ENCODE results near the gene TMEM61.
"Not testable (repeated sequence)": the region's sequence is repeated elsewhere in the genome, so short reads cannot be mapped to it uniquely, and the experiment has no call there.

The TMEM61 gene
- 0 reads per million in 3 experiments for total RNA-seq

DNA sequence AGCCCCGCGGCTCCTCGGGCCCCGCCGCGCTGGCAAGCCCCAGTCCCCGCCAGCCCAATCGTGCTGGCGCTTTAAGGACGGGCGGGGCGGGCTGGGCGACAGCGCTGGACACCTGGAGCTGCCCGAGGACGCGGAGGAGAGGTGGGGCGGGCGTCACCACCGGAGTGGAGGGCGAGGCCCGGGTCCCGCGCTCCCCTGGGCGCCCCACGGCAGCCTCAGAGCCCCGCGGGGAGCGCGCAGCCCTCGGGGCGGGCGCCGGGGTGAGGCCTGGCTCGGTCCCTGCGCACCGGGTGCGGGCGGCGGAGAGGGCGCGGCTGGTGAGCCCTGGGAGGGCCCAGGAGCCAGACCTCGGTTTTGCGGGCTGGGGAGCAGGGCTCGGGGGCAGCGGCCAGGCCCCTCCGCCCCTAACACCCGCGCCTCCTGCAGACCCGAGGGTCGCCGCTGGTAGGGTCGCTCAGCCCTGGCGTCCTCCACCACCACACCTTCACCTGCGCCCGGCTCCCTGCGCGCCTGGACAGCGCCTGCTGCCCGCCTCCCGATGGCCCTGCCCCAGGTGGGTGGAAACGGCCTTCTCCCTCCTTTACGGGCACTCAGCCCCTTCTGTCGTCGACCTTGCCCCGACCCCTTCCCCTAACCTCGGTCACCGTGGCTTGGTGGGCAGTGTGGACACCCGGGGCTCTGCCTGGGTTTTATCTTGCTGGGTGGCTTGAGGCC, at the start of gene TMEM61:
TMEM61 (plus strand) TSS at position 101 of the 714 bp plus-strand sequence; CDS start at position 539, 438 bp downstream.
- DNase-seq, result no peak

DNA sequence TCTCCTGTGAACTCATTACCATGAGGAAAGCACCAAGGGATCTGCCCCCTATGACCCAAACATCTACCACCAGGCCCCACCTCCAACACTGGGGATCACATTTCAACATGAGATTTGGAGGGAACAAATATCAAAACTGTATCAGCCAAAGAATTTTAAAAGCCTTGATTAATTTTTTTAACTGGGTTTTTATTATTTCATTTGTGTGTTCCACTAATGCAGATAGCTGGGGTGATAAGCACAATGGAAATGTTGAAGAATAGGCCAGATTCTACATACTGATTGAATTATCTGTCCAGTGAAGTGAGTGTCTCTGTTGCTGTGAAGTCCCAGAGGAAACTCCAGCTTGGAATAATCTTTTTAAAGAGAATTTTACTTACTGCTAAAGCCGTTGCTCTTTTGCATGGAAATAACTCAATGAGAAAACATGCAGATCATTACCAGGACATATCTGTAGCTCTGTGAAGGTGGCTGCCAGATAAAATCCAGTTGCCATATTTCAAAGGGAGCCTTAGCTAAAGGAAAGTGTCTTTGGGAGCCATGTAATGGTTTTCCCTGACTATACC, 49.1 kb upstream of the TMEM61 start:
- no peak for DNase-seq

DNA sequence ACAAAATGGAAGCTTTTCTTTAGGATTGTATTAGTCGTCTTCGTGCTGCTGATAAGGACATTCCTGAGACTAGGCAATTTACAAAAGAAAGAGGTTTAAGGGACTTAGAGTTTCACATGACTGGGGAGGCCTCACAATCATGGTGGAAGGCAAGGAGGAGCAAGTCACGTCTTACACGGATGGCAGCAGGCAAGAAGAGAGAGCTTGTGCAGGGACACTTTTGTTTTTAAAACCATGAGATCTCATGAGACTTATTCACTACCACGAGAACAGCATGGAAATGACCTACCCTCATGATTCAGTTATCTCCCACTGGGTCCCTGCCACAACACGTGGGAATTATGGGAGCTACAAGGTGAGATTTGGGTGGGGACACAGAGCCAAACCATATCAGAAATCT, 46.3 kb upstream of the TMEM61 start:
- DNase-seq, result not testable (repeated sequence)

- DNase-seq, result no peak
Measured at GRCh38 chr1:54934869-54935268, 45.6 kb upstream of the TMEM61 start.

DNA sequence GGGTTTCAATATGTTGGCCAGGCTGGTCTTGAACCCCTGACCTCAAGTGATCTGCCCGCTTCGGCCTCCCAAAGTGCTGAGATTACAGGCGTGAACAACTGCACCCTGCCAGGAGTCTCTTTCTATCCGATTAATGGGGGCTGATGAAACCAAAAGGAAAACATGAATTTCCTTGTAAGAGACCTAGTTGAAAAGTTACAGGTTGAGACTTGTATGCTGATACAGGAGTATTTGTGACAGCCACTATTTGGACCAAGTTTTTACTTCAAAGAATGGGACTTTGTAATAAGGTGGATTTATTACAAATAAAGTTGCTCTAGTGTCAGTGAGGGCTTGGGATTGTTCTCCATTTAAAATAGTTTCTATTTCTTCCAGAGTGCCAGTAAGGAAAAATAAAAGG, 43.6 kb upstream of the TMEM61 start:
- no peak for DNase-seq

DNA sequence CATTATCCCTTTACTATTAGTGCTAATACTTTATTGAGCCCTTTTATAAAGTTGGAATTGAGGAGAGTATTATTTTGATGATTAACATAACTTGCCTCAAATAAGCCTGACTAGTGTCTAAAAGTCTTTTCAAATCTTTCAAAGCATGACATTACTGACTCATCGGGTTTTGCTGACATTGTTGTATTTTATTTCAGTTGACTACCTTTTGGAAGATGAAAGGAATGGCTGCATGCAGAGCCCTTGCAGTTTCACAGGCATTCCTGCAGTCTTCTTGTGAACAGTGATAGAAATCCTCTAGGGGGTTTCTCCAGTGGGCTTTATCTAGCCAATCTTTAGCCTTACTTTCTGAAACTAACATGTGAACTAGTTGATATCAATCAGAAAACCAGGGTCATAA, 43.0 kb upstream of the TMEM61 start:
- DNase-seq, result no peak

- not testable (repeated sequence) for DNase-seq
Measured at GRCh38 chr1:54938955-54939354, 41.5 kb upstream of the TMEM61 start.

GRCh38 chr1:54940042-54940441, 40.4 kb upstream of the TMEM61 start:
- no peak for DNase-seq

DNA sequence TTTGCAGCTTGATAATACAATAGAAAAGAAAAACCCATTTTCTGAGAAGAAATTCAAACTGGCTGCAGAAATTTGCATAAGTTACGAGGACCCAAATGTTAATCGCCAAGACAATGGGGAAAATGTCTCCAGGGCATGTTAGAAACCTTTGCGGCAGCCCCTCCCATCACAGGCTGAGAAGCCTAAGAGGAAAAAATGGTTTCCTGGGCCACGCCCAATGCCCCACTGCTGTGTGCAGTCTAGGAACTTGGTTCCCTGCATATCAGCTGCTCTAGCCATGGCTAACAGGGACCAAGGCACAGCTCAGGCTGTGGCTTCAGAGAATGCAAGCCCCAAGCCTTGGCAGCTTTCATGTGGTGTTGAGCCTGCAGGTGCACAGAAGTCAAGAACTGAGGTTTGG, 37.5 kb upstream of the TMEM61 start:
- DNase-seq, result no peak

DNA sequence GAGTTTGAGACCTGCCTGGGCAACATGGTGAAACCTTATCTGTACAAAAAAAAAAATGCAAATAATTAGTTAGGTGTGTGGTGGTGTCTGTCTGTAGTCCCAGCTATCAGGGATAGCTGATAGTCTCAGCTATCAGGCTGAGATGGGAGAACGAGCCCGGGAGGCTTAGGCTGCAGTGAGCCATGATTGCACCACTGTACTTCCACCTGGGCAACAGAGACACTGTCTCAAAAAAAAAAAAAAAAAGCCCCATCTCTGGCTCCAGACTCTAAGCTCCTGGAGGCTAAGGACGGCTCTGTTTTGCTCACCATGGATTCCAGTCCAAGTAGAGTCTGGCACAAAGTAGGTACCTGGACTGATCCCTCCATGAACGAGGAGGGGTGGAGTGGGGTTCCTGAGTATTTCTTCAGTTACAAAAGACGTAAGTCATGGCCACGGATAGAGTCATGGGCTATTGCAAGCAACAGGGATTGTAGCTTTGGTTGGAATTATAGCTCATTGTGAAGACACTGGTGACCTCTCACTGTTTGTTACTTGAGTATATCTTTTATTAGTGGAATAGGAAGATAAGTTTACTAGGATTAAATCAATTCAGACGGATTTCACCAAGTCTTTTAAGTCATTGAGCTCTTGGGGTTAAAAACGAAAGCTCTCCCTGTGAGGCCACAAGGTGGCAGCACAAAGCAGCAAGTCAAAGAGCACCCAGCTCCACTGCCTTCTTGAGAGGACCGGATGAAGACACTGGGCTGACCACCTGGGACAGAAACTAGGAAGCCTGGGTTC, 35.6 kb upstream of the TMEM61 start:
- peak; percentile 54 for DNase-seq

GRCh38 chr1:54945393-54945936, 35.0 kb upstream of the TMEM61 start:
- DNase-seq, result no peak

- no peak for DNase-seq
Measured at GRCh38 chr1:54947540-54947939, 32.9 kb upstream of the TMEM61 start.

DNA sequence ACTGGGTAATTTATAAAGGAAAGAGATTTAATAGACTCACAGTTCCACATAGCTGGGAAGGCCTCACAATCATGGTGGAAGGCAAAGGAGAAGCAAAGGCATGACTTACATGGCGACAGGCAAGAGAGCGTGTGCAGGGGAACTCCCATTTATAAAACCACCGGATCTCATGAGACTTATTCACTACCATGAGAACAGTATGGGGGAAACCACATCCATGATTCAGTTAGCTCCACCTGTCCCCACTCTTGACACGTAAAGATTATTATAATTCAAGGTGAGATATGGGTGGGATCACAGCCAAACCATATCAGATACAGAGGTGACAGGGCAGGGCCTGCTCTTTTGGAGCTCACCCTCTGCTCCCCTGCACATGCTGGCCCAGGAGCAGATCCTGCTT, 31.4 kb upstream of the TMEM61 start:
- peak; percentile 21 for DNase-seq

DNA sequence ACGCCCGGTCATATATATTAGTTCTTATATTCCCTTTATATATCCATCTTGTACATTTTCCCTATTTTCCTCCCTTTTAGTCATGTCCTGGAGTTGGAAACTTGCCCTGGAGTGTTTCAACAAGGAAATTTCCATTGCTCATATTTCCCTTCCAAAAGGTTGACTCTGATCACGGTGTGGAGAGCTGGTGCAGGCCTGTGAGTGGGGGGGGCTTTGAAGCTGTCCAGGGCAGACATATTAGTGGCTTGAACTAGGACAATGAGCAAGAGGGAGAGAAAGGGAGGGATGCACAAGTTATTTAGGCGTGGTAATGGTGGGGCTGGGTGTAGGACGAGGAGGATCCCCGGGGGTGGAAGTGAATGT, 30.4 kb upstream of the TMEM61 start:
- DNase-seq, result no peak

DNA sequence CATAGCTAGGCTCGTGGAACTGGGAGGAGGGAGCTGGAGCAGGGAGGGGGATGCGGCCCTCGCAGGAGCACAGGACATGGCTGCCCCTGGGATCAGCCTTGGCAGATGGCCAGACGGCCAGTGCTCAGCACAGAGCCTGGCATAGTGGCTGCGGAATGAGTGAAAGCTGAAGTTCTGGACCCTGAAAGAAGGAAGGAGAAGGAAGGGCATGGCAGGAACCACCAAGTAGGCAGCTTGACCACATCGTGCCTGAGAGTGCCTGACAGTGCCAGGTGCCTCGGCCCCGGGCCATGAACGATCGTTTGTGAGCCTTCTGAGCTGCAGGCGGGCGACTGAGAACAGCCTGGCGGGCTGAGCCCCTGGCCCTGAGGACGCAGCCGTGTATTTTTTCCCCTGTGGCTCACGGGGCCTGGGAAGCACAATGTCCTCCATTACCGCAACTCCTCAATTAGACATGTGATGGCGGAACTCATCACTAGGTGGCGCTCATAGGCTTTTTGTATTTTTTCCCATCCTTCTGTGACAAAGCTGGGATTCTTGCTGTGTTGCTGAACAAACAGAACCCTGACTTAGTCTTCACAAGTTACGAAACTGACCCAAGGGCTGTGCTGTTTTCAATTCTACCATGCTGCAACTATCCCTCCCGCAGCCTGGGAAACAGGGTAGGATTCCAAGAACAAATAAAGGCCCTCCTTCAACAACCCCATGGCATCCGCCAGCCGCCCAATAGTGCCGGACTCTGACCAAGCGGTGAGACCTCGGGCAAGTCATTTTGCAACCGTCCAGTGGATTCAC, 29.9 kb upstream of the TMEM61 start:
- peak; percentile 39 for DNase-seq

DNA sequence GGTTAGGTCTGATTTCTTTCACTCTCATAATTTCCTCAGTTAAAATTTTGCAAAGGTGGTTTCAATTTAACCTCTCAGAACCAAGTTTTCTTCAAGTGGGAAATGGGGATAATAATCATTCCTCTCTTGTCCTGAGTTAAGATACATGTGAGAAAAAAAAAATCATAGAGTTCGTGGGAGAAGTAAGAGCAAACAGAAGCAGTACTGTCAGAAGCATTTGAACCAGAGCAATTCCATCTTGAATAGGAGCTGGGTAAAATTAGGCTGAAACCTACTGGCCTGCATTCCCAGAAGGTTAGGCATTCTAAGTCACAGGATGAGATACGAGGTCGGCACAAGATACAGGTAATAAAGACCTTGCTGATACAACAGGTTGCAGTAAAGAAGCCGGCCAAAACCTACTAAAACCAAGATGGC, 28.6 kb upstream of the TMEM61 start:
- DNase-seq, result no peak

DNA sequence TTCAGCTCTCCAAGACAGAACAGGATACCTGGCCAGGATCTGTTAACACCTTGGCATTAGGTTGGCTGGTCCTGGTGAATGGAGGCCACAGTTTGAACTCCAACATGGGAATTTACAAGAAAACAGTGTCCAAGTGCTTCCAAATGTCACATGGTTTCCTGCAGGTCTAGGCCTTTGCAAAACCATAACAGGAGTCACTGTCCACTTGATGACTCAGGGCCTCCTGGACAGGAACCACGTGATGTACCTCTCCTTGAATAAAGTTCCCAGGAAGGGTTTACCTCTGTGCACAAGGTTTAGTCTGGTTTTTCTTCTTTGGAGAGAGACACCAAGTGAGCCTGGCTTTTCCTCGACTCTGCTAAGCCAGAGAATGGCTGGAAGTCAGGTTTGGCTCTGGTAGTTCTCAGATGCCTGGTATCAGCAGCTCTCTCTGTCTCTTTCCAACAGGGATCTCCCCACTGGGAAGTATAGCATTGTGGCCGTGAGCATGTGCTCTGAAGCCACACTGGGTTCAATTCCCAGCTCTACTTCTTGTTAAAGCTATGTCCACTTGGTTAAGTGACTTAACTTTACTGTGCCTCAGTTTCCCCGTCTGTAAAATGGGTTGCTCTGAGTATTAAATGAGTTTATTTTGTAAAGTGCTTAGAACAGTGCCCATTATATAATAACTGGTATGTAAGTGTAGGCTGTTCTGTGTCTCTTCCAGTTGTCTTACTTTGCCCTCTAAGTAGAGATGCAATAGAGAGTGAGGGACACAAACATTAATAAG, 27.3 kb upstream of the TMEM61 start:
- no peak for DNase-seq

GRCh38 chr1:54953846-54954245, 26.6 kb upstream of the TMEM61 start:
- no peak for DNase-seq

GRCh38 chr1:54955359-54955758, 25.1 kb upstream of the TMEM61 start:
- no peak for DNase-seq

- no peak for DNase-seq
Measured at GRCh38 chr1:54956726-54957125, 23.7 kb upstream of the TMEM61 start.

- no peak for DNase-seq
Measured at GRCh38 chr1:54959241-54959640, 21.2 kb upstream of the TMEM61 start.

Measured in central memory CD4-positive, alpha-beta T cell (primary cell).